ENCODE measurements around the gene SERINC5. TPM values are rescaled to one million over a fixed set of nuclear protein-coding genes. Genes with fewer than 3 reads are reported as not detected.
A peak's percentile ranks its signal among the peaks of the same experiment; 100 is the strongest.
"Not testable (repeated sequence)": the region's sequence is repeated elsewhere in the genome, so short reads cannot be mapped to it uniquely, and the experiment has no call there.

The SERINC5 gene
- total RNA-seq, 1 experiment from 2014 or later, result 3.0 TPM

DNA sequence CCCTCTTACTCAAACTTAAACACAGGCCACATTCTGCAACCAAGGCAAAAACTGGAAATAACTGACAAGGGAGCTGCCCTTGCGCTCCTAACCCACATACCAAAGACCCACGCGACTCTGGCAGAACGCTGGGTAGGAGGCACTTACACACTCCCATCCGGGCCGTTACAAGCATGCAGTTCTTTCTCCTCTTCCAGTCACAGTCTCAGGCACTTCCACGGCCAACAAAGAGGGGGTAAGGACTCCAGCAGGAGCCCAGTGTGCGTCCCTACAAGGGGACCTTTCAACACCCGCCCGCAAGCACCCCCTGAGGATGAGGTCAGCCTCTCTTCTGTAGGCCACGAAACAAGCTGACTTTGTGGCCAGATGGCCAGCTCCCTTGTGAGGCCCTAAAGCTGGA, 57.4 kb downstream of the SERINC5 start:
- DNase-seq (ENCODE audit: low read depth), result peak; percentile 44

GRCh38 chr5:80195837-80196400, 59.9 kb downstream of the SERINC5 start:
- peak; percentile 25 for DNase-seq (ENCODE audit: low read depth)

DNA sequence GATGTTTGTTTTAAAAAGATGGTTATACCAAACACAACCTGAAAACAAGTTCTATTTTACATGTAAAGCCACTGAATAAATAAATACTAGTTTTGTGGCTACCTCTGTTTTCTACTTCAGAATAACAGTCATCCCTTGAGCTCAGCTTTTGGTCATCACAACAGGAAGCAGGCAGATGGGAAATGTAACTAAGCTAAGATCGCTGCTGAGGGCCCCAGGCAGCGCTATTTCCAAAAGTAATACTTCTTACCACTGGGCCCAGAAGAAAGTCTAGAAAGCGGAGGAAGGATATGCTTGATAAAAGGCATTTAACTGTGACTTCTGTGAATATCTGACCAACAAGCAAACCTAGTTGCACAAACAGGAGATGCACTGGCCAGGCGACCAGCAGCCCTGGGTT, 61.4 kb downstream of the SERINC5 start:
- no peak for DNase-seq (ENCODE audit: low read depth)

- DNase-seq (ENCODE audit: low read depth), result no peak
Observed at GRCh38 chr5:80193401-80193800, 62.4 kb downstream of the SERINC5 start.

DNA sequence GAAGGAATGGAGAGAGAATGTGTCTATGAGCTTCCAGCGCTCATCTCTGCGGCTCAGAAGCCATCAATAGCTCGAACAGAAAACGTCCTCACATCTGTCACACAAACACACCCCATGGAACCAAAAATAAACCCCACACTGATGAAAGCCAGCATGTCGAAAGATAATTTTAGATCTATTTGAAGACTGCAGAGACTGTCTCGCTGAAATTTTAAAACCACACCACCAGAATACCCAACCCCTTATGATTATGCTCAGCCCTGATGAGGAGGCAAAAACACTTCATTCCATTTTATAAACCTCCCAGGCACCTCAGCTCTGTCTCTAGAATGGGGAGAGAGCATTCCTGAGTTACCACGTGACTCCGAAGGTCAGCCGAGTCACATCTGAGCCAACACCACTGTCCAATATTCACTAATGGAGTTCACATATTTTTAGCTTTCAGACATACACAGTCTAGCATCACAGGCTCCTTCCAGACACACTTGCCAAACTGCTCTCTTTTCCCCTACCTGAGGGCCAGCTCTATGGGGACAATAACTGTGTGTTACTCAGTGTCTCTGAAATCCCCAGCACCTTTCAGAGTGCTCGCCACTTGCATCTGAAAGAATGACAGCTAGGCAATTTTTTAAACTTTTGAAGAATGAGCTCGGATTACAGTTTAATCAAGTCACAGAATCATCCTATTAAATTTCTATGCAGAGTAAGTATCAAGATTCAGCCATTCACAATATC, 63.2 kb downstream of the SERINC5 start:
- DNase-seq (ENCODE audit: low read depth), result peak; percentile 38

GRCh38 chr5:80191991-80192398, 63.9 kb downstream of the SERINC5 start:
- no peak for DNase-seq (ENCODE audit: low read depth)

- no peak for DNase-seq (ENCODE audit: low read depth)
Observed at GRCh38 chr5:80191397-80191796, 64.5 kb downstream of the SERINC5 start.

DNA sequence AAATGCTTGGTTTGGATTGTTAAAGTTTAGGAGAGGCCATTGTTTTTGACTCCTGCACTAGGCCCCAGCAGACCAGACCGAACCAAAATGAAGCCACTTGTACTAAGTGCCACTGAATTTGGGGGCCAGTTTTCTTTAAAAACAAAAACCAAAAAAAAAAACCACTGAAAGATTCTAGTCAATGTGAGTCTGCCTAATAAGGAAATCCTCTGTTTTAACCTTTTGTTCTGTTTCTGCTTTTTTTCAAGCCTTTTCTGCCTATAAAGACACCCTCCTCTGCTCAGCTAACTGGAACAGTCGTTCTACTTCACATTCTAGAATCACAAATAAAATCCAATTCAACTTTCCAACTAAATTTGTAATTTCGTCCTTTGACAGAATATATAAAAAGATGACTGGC, 64.9 kb downstream of the SERINC5 start:
- DNase-seq (ENCODE audit: low read depth), result no peak

DNA sequence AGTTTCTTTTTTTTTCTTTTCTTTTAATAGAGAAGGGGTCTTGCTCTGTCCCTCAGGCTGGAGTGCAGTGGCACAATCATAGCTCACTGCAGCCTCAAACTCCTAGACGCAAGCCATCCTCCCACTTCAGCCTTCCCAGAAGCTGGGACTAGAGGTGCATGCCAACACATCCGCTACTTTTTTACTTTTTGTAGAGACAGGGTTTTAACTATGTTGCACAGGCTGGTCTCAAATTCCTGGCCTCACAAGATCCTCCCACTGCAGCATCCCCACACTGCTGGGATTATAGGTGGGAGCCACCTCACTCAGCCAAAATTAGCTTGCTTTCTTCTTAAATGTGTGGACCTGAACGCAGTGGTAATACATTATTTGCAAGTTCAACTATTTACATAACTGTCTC, 66.1 kb downstream of the SERINC5 start:
- no peak for DNase-seq (ENCODE audit: low read depth)

GRCh38 chr5:80189201-80189600, 66.6 kb downstream of the SERINC5 start:
- DNase-seq (ENCODE audit: low read depth), result no peak

- DNase-seq (ENCODE audit: low read depth), result no peak
Observed at GRCh38 chr5:80187421-80188090, 68.3 kb downstream of the SERINC5 start.

- DNase-seq (ENCODE audit: low read depth), result not testable (repeated sequence)
Observed at GRCh38 chr5:80185535-80185934, 70.3 kb downstream of the SERINC5 start.

- DNase-seq (ENCODE audit: low read depth), result no peak
Observed at GRCh38 chr5:80185095-80185494, 70.8 kb downstream of the SERINC5 start.

DNA sequence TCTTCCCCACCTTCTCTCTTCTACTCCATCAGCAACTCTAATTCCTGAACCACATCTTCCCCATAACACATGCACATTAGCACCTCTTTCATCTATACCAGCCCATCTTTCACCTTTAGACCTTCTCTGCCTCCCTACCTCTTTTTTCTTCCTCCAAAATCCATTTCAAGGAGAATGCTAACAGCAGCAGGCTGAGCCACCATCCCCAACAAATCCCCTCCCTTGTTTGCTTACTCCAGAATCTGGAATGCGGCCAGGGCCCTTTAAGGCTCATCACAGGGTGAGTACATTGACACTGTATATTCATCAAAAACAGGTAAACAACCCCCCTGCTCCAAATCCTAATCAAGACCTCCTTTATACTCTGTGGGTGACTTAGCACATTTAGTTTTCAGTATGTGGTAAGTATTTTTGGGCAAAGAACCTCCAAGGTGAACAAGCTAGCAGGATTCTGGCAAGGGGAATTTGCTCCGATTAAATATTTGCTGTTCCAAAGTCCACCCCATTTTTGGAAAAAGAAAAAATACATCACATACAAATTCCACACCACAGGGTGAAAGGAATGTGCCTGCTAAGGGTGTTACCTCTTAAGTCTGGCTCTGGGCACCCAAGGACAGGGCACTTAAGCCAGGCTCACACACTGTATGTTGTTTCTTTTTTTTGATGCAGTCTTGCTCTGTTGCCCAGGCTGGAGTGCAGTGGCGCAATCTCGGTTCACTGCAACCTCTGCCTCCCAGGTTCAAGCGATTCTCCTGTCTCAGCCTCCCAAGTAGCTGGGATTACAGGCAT, 71.4 kb downstream of the SERINC5 start:
- no peak for DNase-seq (ENCODE audit: low read depth)

DNA sequence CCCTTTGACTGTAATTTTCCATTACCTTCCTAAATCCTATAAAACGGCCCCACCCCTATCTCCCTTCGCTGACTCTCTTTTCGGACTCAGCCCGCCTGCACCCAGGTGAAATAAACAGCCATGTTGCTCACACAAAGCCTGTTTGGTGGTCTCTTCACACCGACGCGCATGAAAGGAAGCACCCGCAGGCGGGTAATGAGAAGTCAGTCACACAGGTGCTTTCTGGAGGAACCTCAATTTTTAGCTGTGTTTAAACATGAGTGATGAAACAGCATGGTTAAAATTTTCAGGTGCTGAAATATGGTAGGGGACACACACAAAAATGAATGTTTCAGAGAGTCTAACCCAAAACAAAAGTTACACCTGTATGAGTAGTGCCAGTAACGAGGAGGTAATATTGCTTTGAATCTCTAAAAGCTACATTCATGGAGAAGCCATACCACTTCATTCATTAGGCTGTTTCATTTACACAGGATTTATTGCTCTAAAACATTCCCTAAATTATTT, 72.1 kb downstream of the SERINC5 start:
- DNase-seq (ENCODE audit: low read depth), result not testable (repeated sequence)

DNA sequence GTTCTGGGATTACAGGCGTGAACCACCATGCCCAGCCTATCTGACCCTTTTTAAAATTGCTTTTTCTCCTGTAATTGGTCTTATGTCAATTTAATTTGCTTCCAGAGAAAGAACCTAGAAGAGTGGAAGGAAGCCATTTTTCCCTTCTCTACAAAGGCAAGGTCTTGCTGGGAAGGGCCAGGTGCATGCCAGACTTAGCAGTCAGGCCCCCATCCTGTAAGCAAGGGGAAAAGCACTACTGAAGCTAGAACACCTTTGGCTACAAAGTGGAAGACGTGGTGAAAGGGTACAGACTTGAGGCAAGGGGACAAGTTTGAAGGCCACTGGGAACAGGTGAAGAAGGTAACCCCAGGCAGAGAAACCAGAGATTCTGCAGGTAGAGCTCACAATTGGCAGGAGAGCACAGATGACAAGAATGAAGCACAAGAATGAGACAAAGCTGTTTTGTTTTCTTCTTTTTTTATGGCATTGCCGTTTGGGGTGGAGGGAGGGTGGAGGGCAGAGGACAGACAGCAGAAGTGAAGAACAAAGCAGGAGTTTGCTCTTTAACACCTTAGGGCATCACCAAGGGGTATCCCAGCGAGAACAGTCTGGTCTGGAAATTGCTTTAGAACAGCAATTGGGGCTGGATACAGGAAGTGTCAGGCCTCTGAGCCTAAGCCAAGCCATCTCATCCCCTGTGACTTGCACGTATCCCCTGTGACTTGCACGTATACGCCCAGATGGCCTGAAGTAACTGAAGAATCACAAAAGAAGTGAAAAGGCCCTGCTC, 72.9 kb downstream of the SERINC5 start:
- no peak for DNase-seq (ENCODE audit: low read depth)

DNA sequence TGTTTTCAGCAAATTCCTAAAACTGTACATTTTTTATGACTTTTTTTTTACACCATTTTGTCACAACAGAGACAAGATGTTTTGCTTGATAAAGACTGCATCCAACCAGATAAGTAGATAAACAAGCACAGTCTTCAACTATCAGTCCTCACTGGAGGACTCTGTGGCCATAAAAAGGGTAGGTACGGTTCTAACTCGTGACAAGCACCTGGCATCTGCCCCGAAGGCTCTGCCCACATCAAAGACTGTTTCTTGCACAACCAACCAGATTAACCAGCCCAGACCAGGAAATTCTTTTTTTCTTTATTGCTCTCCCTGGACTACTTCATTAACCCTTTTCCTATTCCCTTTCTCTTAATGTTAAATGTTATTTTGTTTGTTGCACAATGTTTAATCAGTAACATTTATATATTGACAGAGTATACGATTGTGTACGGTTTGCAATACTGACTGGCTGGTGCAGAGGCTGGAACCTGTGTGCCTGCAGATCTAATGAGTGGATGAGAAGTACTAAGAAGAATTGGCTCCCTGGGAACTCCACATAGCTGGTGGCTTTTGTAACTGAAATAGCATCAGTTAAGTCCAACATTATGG, 74.1 kb downstream of the SERINC5 start:
- DNase-seq (ENCODE audit: low read depth), result peak; percentile 74

DNA sequence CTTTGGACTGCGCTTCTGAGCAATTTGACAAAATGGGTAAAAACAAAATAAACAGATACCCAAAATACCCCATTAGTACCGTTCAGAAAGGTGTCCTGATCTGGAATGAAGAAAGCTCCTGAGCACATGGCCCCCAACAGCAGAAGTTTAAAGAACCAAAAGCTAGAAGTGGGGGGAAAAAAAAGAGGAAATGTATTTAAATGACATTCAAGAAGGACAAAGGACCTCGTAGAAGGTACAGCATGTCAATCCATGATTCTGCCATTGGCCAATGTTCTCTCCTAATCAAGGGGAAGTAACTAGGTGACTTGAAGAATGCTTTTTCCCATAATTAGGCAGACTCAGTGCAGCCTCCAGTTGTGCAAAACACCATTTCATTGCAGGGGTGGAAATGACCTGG, 78.6 kb downstream of the SERINC5 start:
- no peak for DNase-seq (ENCODE audit: low read depth)

- DNase-seq (ENCODE audit: low read depth), result no peak
Observed at GRCh38 chr5:80175337-80175736, 80.5 kb downstream of the SERINC5 start.

GRCh38 chr5:80174790-80175189, 81.1 kb downstream of the SERINC5 start:
- DNase-seq (ENCODE audit: low read depth), result no peak

Measured in RPMI7951 (cell line).